ENCODE measurements around the gene PUDP. TPM values are rescaled to one million over a fixed set of nuclear protein-coding genes. Genes with fewer than 3 reads are reported as not detected.

The PUDP gene
- polyA plus RNA-seq, 1 donor from 2014 or later = 18.2 TPM

DNA sequence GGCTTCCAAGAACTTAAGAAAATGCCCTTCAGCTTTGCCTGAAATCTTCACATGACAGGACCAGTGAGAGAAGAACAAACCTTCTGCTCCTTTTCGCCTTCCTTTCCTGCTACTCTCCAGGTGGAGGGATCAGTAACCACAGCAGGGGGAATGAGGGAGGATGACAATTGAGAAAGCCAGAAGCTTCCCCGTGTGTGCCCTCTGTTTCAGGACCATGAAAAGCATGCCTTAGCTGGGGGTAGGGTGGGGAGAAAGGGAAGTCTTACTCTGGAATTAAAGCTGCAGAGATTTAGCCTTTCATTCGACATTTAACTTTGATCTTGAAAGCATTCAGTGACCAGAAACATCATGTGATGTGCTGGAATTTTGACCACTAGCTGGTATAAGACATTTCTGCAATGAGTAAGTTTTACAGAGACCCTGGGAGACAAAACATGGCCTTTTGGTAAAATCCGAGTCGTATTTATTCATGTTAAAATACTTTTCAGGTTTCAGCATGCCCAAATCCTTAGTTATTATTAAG is 10.6 kb upstream of the PUDP start:
- Histone ChIP-seq H3K27me3 (ENCODE audit: insufficient read depth, low read depth, low read length) (no peaks in the 10 kb centered on the region), H3F3A (ENCODE audit: insufficient read depth, low read length, poor library complexity, severe bottlenecking) (no peaks in the 10 kb centered on the region), H3K4me2 (ENCODE audit: low read length) (no peak overlapping the region), H3K9me2 (ENCODE audit: insufficient read depth, low read length) (no peaks in the 10 kb centered on the region), H2AFZ (ENCODE audit: low read depth, low read length) (no peak overlapping the region), H3K9me3 (ENCODE audit: low read length) (no peaks in the 10 kb centered on the region), H3K4me3 (ENCODE audit: low read length) (no peak overlapping the region), H4K20me1 (ENCODE audit: insufficient read depth) (no peaks in the 10 kb centered on the region), H3K9ac (ENCODE audit: low read length) (no peak overlapping the region), H3K79me2 (replicated peaks; ENCODE audit: insufficient read depth, low read length) (no peaks in the 10 kb centered on the region), H3K27ac (ENCODE audit: low read length) (no peak overlapping the region), H3K36me3 (ENCODE audit: insufficient read depth, low read length) (no peaks in the 10 kb centered on the region)
- TF ChIP-seq TAF1 (IDR thresholded peaks at IDR 0.05; ENCODE audit: low read depth) (no peak), MXI1 (conservative IDR thresholded peaks at IDR 0.05; ENCODE audit: poor library complexity, severe bottlenecking) (no peak), RAD21 (conservative IDR thresholded peaks at IDR 0.05) (no peak), EP300 (conservative IDR thresholded peaks at IDR 0.05; ENCODE audit: poor library complexity, severe bottlenecking) (no peak), POLR2AphosphoS5 (IDR thresholded peaks at IDR 0.05) (no peak), SMC3 (conservative IDR thresholded peaks at IDR 0.05; ENCODE audit: poor library complexity) (no peak), EZH2 (IDR thresholded peaks at IDR 0.05; ENCODE audit: borderline replicate concordance, insufficient read depth, low read length, poor library complexity, severe bottlenecking) (no peak)
- TF ChIP-seq, protein P1, sequence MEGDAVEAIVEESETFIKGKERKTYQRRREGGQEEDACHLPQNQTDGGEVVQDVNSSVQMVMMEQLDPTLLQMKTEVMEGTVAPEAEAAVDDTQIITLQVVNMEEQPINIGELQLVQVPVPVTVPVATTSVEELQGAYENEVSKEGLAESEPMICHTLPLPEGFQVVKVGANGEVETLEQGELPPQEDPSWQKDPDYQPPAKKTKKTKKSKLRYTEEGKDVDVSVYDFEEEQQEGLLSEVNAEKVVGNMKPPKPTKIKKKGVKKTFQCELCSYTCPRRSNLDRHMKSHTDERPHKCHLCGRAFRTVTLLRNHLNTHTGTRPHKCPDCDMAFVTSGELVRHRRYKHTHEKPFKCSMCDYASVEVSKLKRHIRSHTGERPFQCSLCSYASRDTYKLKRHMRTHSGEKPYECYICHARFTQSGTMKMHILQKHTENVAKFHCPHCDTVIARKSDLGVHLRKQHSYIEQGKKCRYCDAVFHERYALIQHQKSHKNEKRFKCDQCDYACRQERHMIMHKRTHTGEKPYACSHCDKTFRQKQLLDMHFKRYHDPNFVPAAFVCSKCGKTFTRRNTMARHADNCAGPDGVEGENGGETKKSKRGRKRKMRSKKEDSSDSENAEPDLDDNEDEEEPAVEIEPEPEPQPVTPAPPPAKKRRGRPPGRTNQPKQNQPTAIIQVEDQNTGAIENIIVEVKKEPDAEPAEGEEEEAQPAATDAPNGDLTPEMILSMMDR (IDR thresholded peaks at IDR 0.05; ENCODE audit: poor library complexity, severe bottlenecking) = no peak
- TF ChIP-seq, protein P2, sequence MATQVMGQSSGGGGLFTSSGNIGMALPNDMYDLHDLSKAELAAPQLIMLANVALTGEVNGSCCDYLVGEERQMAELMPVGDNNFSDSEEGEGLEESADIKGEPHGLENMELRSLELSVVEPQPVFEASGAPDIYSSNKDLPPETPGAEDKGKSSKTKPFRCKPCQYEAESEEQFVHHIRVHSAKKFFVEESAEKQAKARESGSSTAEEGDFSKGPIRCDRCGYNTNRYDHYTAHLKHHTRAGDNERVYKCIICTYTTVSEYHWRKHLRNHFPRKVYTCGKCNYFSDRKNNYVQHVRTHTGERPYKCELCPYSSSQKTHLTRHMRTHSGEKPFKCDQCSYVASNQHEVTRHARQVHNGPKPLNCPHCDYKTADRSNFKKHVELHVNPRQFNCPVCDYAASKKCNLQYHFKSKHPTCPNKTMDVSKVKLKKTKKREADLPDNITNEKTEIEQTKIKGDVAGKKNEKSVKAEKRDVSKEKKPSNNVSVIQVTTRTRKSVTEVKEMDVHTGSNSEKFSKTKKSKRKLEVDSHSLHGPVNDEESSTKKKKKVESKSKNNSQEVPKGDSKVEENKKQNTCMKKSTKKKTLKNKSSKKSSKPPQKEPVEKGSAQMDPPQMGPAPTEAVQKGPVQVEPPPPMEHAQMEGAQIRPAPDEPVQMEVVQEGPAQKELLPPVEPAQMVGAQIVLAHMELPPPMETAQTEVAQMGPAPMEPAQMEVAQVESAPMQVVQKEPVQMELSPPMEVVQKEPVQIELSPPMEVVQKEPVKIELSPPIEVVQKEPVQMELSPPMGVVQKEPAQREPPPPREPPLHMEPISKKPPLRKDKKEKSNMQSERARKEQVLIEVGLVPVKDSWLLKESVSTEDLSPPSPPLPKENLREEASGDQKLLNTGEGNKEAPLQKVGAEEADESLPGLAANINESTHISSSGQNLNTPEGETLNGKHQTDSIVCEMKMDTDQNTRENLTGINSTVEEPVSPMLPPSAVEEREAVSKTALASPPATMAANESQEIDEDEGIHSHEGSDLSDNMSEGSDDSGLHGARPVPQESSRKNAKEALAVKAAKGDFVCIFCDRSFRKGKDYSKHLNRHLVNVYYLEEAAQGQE (IDR thresholded peaks at IDR 0.05; ENCODE audit: borderline replicate concordance) = no peak

DNA sequence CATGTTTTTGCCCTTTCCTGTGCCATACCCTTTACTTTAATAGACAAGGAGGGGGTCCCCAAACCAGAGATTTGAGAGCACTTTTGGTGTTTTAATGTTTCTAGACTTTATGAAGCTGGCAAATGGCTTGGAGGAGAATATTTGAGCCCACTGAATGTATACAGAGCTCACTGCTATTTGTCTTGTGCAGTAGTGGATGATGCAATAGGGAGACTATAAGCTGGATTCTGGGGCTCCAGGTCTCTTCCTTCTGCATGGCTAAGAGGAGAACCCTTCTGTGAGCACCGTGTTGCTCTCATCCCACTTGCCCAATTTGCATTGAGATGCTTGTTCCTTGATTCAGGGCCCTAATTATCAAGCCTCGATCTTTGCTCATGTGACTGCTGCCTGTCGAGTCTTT is 8.9 kb upstream of the PUDP start:
- Histone ChIP-seq H3K36me3 (ENCODE audit: insufficient read depth, low read length) (no peaks in the 10 kb centered on the region), H3K9me2 (ENCODE audit: insufficient read depth, low read length) (no peaks in the 10 kb centered on the region), H4K20me1 (ENCODE audit: insufficient read depth) (no peaks in the 10 kb centered on the region), H3K9ac (ENCODE audit: low read length) (no peak overlapping the region), H3K27ac (ENCODE audit: low read length) (no peak overlapping the region), H2AFZ (ENCODE audit: low read depth, low read length) (no peak overlapping the region), H3F3A (ENCODE audit: insufficient read depth, low read length, poor library complexity, severe bottlenecking) (no peaks in the 10 kb centered on the region), H3K27me3 (ENCODE audit: insufficient read depth, low read depth, low read length) (no peaks in the 10 kb centered on the region), H3K79me2 (replicated peaks; ENCODE audit: insufficient read depth, low read length) (no peaks in the 10 kb centered on the region), H3K9me3 (ENCODE audit: low read length) (no peaks in the 10 kb centered on the region), H3K4me3 (ENCODE audit: low read length) (no peak overlapping the region), H3K4me2 (ENCODE audit: low read length) (no peak overlapping the region)
- TF ChIP-seq EZH2 (IDR thresholded peaks at IDR 0.05; ENCODE audit: borderline replicate concordance, insufficient read depth, low read length, poor library complexity, severe bottlenecking) (no peak), POLR2AphosphoS5 (IDR thresholded peaks at IDR 0.05) (no peak), MXI1 (conservative IDR thresholded peaks at IDR 0.05; ENCODE audit: poor library complexity, severe bottlenecking) (no peak), TAF1 (IDR thresholded peaks at IDR 0.05; ENCODE audit: low read depth) (no peak), SMC3 (conservative IDR thresholded peaks at IDR 0.05; ENCODE audit: poor library complexity) (no peak), EP300 (conservative IDR thresholded peaks at IDR 0.05; ENCODE audit: poor library complexity, severe bottlenecking) (no peak), RAD21 (conservative IDR thresholded peaks at IDR 0.05) (no peak)
- TF ChIP-seq, protein P2 (IDR thresholded peaks at IDR 0.05; ENCODE audit: borderline replicate concordance) = no peak
- TF ChIP-seq, protein P1 (IDR thresholded peaks at IDR 0.05; ENCODE audit: poor library complexity, severe bottlenecking) = no peak

All from neural cell (in vitro differentiated cells).